Neural cell (in vitro differentiated cells): Measurements from ENCODE around the gene COL6A2.

Experiments used
- CTCF ChIP-seq: fragments of 450-650 bp; IDR thresholded peaks from 2 replicates; pipeline ENCODE4 v1.5.1; 2014; ENCODE audit warnings: antibody characterized with exemption, mild to moderate bottlenecking, moderate library complexity; ENCODE audit not compliant: poor library complexity, severe bottlenecking
- EZH2 ChIP-seq: fragments of 200-600, 300-800 bp; shearing (Covaris generic), sonication (generic); IDR thresholded peaks from 2 replicates; pipeline ENCODE4 v1.6.1; 2014; ENCODE audit warnings: antibody characterized with exemption, low read length, borderline replicate concordance, mild to moderate bottlenecking; ENCODE audit not compliant: insufficient read depth, poor library complexity, severe bottlenecking
- MXI1 ChIP-seq: fragments of 450-650 bp; conservative IDR thresholded peaks from 2 replicates; pipeline ENCODE4 v1.6.1; 2014; ENCODE audit warnings: antibody characterized with exemption, mild to moderate bottlenecking; ENCODE audit not compliant: poor library complexity, severe bottlenecking
- POLR2AphosphoS5 ChIP-seq: IDR thresholded peaks from 2 replicates; pipeline ENCODE4 v1.6.1; 2012
- RAD21 ChIP-seq: fragments of 450-650 bp; conservative IDR thresholded peaks from 2 replicates; pipeline ENCODE4 v1.6.1; 2014; ENCODE audit warnings: antibody characterized with exemption, mild to moderate bottlenecking, moderate library complexity
- TAF1 ChIP-seq: IDR thresholded peaks from 2 replicates; pipeline ENCODE4 v1.6.1; 2012; ENCODE audit warnings: low read depth
- TF ChIP-seq, protein P1 (sequence below): IDR thresholded peaks from 2 replicates; pipeline ENCODE4 v1.6.1; 2012; ENCODE audit warnings: borderline replicate concordance

DNA sequence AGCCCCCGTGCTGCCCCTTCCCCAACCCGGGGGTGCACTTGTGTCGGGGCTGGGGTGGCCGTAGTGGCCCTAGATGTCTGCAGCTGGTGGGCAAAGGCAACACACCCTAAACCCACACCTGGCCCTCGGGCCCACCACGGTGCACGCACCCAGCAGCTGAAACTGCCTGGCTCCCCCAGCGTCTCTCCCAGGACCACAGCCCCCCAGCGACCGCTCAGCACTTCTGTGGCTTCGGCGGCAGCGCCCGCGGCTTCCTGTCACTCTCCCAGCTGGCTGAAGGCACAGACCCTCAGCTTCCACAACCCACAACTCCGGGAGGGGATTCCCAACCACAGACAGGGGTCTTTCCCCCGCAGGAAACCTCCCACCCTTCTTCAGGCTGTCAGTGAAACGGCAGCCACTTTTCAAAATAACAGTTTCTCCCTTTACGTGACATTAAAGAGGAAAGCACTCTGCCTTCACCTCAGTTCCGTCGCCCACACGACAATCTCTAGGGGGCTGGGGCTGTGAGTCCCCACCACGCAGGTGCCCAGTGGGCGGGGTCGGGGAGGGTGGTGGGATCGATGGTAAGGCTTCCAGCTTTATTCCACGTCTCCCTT, 40.7 kb upstream of the COL6A2 start:
- TF ChIP-seq CTCF: no peak
- no peak for TF ChIP-seq RAD21
- TF ChIP-seq EZH2: no peak
- no peak for TF ChIP-seq POLR2AphosphoS5
- TF ChIP-seq MXI1: no peak
- TF ChIP-seq, protein P1, sequence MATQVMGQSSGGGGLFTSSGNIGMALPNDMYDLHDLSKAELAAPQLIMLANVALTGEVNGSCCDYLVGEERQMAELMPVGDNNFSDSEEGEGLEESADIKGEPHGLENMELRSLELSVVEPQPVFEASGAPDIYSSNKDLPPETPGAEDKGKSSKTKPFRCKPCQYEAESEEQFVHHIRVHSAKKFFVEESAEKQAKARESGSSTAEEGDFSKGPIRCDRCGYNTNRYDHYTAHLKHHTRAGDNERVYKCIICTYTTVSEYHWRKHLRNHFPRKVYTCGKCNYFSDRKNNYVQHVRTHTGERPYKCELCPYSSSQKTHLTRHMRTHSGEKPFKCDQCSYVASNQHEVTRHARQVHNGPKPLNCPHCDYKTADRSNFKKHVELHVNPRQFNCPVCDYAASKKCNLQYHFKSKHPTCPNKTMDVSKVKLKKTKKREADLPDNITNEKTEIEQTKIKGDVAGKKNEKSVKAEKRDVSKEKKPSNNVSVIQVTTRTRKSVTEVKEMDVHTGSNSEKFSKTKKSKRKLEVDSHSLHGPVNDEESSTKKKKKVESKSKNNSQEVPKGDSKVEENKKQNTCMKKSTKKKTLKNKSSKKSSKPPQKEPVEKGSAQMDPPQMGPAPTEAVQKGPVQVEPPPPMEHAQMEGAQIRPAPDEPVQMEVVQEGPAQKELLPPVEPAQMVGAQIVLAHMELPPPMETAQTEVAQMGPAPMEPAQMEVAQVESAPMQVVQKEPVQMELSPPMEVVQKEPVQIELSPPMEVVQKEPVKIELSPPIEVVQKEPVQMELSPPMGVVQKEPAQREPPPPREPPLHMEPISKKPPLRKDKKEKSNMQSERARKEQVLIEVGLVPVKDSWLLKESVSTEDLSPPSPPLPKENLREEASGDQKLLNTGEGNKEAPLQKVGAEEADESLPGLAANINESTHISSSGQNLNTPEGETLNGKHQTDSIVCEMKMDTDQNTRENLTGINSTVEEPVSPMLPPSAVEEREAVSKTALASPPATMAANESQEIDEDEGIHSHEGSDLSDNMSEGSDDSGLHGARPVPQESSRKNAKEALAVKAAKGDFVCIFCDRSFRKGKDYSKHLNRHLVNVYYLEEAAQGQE: no peak
- TF ChIP-seq TAF1: no peak
